WERI-Rb-1 (cell line): ENCODE measurements around the gene MRPL9.
"Not testable (repeated sequence)": the region's sequence is repeated elsewhere in the genome, so short reads cannot be mapped to it uniquely, and the experiment has no call there.

ENCODE experiments used
- DNase-seq: peaks from one replicate; pipeline ENCODE4 v3.0.0-alpha.2; 2020
- H3K27ac ChIP-seq: fragments of 250-450 bp; sonication (Bioruptor Pico); 2 replicates; pipeline ENCODE4 v1.5.1; 2020; ENCODE audit warnings: mild to moderate bottlenecking, moderate library complexity
- H3K27me3 ChIP-seq: fragments of 250-450 bp; sonication (Bioruptor Pico); 2 replicates; pipeline ENCODE4 v1.5.1; 2021; ENCODE audit warnings: mild to moderate bottlenecking, low read depth, moderate library complexity; ENCODE audit not compliant: insufficient read depth, severe bottlenecking
- H3K36me3 ChIP-seq: fragments of 250-450 bp; sonication (Bioruptor Pico); 2 replicates; pipeline ENCODE4 v1.5.1; 2020; ENCODE audit warnings: mild to moderate bottlenecking, moderate library complexity
- H3K4me3 ChIP-seq: 2 replicates; pipeline ENCODE4 v1.5.1; 2011; ENCODE audit warnings: low read depth, mild to moderate bottlenecking, control low read depth, low read length
- H3K9me3 ChIP-seq: fragments of 250-450 bp; sonication (Bioruptor Pico); 2 replicates; pipeline ENCODE4 v1.5.1; 2021; ENCODE audit warnings: mild to moderate bottlenecking, moderate library complexity; ENCODE audit not compliant: severe bottlenecking
- TF ChIP-seq, protein P1 (sequence below): IDR thresholded peaks from 2 replicates; pipeline ENCODE4 v1.5.1; 2011; ENCODE audit warnings: low read depth, mild to moderate bottlenecking, control low read depth, inconsistent platforms, low read length

Gene MRPL9

DNA sequence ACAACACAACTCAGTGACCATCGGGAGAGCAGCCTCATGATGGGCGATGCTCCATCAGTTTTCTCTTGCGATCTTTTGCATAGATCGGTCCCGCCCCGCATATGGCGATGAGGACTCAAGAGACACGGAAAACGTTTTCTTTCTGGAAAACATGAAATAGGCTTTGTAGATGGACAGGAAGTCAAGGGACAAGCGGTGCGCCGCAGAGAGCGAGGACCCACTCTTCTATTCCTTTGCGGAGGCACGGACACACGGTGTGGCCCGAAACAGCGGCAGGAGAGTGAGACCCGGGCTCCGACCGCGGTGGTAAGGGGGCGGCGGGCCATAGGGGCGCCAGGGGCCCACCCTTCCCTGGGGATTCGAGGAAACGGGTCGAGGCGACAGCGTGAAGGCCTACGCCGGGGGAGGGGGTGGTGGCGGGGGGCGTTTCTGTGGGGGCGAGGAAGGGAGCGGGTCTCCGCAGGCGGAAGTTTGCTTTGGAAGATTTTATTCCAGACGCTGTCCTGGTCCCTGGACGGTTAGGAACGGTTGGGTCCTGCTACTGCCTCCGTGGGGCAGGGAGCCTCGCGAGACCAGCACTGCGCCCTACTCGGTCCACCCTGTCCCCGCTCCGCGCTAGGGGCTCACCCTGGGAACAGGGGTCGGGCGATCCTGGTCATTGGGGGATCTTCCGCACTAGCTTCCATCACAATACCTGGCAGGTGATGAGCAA is 27.8 kb upstream of the MRPL9 start:
- no peaks in the 10 kb centered on the region for H3K27me3 ChIP-seq
- H3K9me3 ChIP-seq: no peaks in the 10 kb centered on the region
- H3K4me3 ChIP-seq: peak overlapping the region; percentile 65
- DNase-seq: peak; percentile 71
- TF ChIP-seq, protein P1, sequence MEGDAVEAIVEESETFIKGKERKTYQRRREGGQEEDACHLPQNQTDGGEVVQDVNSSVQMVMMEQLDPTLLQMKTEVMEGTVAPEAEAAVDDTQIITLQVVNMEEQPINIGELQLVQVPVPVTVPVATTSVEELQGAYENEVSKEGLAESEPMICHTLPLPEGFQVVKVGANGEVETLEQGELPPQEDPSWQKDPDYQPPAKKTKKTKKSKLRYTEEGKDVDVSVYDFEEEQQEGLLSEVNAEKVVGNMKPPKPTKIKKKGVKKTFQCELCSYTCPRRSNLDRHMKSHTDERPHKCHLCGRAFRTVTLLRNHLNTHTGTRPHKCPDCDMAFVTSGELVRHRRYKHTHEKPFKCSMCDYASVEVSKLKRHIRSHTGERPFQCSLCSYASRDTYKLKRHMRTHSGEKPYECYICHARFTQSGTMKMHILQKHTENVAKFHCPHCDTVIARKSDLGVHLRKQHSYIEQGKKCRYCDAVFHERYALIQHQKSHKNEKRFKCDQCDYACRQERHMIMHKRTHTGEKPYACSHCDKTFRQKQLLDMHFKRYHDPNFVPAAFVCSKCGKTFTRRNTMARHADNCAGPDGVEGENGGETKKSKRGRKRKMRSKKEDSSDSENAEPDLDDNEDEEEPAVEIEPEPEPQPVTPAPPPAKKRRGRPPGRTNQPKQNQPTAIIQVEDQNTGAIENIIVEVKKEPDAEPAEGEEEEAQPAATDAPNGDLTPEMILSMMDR: no peak
- H3K36me3 ChIP-seq: peaks cover 4% of the 10 kb centered on the region
- peak overlapping the region; percentile 54 for H3K27ac ChIP-seq

DNA sequence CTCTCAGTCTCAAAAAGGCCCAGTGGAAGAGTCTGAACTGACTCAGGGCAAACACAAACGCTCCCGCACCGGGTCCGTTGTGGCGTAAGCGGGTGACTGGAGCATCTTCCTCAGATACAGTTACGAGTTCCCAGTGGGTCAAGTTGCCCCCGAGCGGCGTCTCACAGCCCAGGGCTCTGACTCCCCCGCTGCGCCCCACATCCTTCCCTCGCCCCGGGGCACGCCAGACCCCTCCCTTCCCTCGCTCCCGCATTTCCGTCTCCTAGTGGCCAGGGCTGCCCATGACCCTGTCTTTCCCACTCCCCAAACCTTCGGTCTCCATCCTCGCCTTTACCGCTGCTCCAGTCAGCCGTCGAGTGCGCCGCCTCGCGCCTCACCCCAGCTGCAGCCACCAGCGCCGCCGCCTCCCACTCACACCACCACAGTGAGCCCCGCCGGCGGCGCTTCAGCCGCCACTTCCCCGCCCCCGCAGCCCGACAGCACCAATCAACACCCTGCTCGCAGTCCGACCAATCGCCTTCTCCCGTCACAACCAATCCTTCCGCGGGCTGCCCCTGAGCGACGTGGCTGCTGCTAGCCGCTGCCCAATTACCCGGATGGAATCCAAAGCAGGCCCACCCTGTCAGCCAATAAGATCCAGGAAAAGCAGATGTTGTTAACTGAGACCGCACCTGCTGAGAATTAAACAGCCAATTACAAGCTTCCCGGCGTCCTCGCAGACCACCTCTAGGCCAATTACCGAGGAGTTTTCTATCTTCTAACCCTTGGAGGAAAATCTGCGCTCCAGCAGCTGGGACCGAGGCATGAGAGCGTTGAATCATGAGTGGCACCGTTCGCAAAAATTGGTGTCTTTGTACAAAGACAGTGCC is 27.0 kb upstream of the MRPL9 start, which contains the start of gene TDRKH:
TSS of gene TDRKH (minus strand) at position 430 of the 869 bp plus-strand sequence. CDS start 7,478 bp downstream, outside the sequence.
- Histone ChIP-seq H3K27me3 (no peaks in the 10 kb centered on the region), H3K27ac (peak within 1 kb of the TSS; percentile 54), H3K9me3 (no peaks in the 10 kb centered on the region), H3K36me3 (peaks cover 4% of the 10 kb centered on the region), H3K4me3 (peak within 1 kb of the TSS; percentile 65)
- TF ChIP-seq, protein P1: peak; percentile 69
- DNase-seq: peak; percentile 100

DNA sequence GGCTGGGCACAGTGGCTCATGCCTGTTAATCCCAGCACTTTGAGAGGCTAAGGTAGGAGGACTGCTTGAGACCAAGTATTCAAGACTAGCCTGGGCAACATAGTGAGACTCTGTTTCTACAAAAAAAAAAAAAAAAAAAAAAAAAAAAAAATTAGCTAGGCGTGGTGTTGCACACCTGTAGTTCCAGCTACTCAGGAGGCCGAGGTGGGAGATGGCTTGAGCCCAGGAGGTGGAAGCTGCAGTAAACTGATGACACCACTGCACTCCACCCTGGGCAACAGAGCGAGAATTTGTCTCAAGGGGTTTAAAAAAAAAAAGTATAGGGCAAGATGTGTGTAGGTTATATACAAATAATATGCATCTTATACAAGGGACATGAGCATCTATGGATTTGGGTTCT is 24.4 kb upstream of the MRPL9 start:
- TF ChIP-seq, protein P1: no peak
- Histone ChIP-seq H3K27ac (no peak overlapping the region), H3K9me3 (no peaks in the 10 kb centered on the region), H3K27me3 (no peaks in the 10 kb centered on the region), H3K4me3 (no peak overlapping the region), H3K36me3 (no peaks in the 10 kb centered on the region; the same call in 1 of the 2 replicates)
- DNase-seq: no peak

DNA sequence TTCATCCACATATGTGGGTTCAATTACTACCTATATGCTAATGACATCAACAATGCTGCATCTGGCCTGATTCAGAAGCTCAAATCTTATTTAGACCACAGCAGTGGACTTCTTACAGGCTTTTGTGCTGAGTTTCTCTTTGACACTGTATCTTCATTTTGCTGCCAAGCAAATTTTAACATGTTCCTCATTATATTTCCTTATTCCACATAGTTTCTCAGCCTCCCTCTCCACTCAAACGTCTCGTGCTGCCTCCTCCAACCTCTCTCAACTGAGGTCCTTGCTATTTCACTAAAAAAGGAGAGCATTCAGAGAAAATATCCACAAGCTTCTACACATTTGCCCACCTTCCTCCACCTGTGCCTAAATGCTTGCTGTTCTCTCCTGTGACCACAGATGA is 20.5 kb upstream of the MRPL9 start:
- Histone ChIP-seq H3K4me3 (no peak overlapping the region), H3K27ac (no peak overlapping the region), H3K9me3 (no peaks in the 10 kb centered on the region), H3K36me3 (peaks cover 32% of the 10 kb centered on the region), H3K27me3 (no peaks in the 10 kb centered on the region)
- DNase-seq: no peak
- TF ChIP-seq, protein P1: no peak

DNA sequence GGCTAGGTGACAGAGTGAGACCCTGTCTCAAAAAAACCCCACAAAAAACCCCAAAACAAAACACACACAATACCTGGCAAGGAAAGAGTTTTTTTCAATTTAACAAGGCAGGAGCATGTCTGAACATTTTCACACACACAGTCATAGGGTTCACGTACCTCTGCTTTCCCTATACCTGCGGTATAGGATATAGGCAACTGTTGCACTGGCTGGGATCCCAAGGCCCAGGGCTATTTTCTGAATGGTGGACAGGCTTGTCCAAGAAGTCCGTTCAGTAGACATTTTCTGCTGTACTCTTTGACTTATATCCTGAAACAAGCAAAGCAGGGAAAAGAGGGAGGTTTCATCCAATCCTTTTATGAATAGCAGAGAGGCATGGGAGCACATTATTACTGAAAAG is 19.4 kb upstream of the MRPL9 start:
- no peak overlapping the region for H3K4me3 ChIP-seq
- DNase-seq: no peak
- TF ChIP-seq, protein P1: no peak
- H3K36me3 ChIP-seq: peaks cover 42% of the 10 kb centered on the region
- H3K27ac ChIP-seq: no peak overlapping the region
- H3K9me3 ChIP-seq: no peaks in the 10 kb centered on the region
- no peaks in the 10 kb centered on the region for H3K27me3 ChIP-seq

DNA sequence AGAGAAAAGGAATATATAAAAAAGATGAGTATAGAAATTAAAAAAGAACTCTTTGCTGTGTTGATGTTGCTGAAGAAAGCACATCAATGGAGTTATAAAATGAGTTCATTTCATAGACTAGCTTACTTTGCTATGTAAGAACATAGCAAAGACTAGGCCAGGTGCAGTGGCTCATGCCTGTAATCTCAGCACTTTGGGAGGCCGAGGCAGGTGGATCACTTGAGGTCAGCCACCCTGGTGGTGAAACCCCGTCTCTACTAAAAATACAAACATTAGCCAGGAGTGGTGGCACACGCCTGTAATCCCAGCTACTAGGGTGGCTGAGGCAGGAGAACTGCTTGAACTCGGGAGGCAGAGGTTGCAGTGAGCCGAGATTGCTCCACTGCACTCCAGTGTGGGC is 18.7 kb upstream of the MRPL9 start:
- DNase-seq, H3K4me3 ChIP-seq, H3K27me3 ChIP-seq: not testable (repeated sequence)

DNA sequence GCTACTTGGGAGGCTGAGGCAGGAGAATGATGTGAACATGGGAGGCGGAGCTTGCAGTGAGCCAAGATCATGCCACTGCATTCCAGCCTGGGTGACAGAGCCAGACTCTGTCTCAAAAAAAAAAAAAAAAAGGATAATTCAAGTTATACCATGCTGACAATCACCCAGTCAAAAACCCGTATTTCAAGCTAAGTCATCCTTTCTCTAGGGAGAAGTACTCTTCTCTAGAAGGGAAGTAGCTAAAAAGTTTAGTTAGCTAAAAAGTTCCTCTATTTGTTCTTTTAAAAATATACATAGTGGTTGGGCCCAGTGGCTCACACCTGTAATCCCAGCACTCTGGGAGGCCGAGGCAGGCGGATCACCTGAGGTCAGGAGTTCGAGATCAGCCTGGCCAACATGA is 17.4 kb upstream of the MRPL9 start:
- not testable (repeated sequence) for H3K27me3 ChIP-seq, DNase-seq, H3K4me3 ChIP-seq, H3K27ac ChIP-seq, H3K9me3 ChIP-seq
- peaks cover 59% of the 10 kb centered on the region for H3K36me3 ChIP-seq

More for the DNA sequence above, 18.7 kb upstream of the MRPL9 start:
- H3K27ac ChIP-seq, H3K9me3 ChIP-seq: not testable (repeated sequence)
- H3K36me3 ChIP-seq: peaks cover 46% of the 10 kb centered on the region
